Activated CD4-positive, alpha-beta T cell treated with anti-CD3 and anti-CD28 coated beads for 24 hours (primary cell): ENCODE results near the gene MRPS18B.

Source experiments
- DNase-seq, 2 donors: peaks; one replicate each; pipeline ENCODE4 v3.0.0-alpha.2; 2020; ENCODE audit warnings: low read depth in 2 of 2

The MRPS18B gene

GRCh38 chr6:30603961-30604360 is 13.7 kb upstream of the MRPS18B start:
- DNase-seq, result no peak

- no peak for DNase-seq
Observed at GRCh38 chr6:30610065-30610464, 7.6 kb upstream of the MRPS18B start.

DNA sequence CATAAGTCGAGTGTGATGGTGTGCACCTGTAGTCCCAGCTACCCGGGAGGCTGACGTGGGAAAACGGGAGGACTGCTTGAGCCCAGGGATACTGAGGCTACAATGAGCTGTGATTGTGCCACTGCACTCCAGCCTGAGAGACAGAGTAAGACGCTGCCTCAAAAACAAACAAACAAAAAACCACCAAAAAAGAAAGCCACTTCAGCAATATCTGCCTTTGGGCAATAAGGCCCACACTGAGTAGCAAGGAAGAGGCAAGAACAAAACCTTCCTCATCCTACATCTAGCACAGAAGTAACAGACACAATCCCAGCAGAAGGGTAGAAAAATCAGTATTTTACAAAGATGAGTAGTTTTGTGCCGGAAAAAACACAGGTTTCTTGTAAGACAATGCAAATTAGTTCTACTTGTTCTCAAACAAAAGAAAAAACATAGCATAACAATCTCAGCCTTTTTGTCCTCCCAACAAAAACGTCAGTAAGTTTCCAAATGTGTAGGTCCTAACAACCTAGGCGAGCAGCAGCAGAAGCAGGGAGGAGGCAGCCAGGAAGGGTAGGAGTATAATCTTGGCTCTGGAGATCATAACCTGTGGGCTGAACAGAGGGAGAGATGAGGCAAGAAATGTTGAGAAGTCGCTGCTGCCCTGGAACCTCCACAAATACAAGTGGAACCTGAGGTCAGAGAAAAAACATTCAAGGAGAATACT is 6.3 kb upstream of the MRPS18B start:
- DNase-seq, result no peak

GRCh38 chr6:30611856-30612194 is 5.8 kb upstream of the MRPS18B start:
- DNase-seq, result no peak

DNA sequence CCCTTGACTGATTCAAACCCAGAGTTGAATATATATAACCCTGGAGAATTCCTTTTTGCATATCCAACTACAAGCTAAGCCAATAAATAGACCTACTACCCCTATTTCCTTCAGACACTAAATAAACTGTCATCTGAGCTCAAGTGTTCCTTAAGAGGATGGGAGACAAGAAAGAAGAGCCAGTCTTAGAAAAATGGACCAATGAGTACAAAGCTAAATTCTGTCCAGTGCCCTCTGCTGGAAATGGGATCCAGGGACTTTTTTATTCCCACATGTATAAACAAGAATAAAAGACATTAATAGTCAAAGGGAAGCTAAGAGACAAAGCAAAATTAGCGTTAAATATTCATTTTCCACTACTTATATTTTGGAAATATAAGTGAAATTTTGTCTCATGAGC is 5.4 kb upstream of the MRPS18B start:
- DNase-seq, result no peak

GRCh38 chr6:30612687-30613248 is 4.9 kb upstream of the MRPS18B start:
- DNase-seq, result no peak

DNA sequence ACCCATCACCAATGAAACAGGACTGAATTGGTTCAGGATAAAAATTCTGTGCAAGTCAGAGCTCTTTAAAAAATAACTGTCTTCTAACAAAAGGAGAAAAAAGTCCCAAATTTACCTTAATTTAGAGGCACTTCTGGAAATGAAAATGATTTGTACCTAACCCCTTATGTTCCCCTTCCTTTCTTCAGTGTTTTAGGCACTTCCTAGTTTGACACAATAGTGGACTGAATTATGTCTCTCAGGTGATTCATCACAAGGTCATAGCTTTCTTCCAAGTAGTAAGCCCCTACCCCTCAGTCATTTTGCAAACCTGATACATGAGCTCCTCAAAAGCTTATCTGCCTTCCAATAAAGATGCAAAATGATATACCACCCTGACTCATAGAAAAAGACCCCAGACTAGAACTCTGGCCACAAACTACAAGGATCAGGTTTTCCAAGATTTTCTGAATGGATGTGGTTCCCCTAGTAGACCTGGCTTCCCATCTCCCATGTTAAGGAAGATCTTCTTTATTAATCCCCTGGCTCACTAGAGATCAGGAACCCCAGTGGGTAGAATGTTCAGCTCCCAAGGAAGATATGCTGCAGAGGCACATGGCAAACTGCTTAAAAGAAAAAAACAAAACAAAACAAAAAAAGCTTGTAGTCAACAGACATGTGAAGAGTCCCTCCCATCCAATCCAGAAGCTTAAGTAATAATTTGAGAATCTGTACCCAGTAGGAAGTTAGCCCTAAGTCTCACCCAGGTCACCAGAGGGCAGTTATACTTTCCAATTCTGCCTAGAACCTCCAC is 4.2 kb upstream of the MRPS18B start:
- DNase-seq, result no peak

- no peak for DNase-seq
Observed at GRCh38 chr6:30614044-30614842, 3.4 kb upstream of the MRPS18B start.

- DNase-seq, result peak; percentile 59 to 76
Observed at GRCh38 chr6:30614843-30615218, 2.8 kb upstream of the MRPS18B start.

DNA sequence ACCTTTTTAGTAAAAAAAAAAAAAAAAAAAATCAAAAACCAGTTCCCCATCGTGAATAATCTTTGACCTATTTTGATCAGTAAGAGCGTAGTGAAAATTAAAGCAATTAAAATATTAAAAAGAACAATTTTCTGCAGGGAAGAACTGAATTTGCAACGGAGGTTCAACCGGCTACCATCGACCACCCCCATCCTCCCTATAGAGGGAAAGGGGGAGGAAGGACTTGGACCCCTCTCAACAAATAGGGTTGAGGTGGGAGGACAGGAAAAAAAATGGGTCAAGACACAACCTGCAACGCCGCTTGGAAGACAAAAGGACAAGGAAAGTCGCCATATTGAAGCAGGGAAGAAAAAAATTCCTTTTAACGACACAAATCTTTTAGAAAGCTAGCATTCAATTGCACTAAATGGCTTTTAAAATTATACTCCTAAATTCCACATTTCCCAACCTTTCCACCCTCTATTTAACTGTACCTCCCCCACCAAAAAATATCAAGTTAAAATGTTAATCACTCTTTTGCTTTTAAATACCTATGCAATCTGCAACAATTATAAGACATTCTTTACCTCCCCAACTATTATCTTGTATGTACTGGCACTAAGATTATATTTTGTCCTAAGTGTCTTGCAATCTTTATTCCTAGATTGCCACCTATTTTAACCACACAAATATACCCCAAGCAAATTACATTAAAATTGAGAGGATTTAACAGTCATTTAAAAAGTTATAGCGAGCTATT is 2.3 kb upstream of the MRPS18B start:
- DNase-seq, result no peak

- no peak for DNase-seq
Observed at GRCh38 chr6:30615958-30616810, 1.5 kb upstream of the MRPS18B start.

DNA sequence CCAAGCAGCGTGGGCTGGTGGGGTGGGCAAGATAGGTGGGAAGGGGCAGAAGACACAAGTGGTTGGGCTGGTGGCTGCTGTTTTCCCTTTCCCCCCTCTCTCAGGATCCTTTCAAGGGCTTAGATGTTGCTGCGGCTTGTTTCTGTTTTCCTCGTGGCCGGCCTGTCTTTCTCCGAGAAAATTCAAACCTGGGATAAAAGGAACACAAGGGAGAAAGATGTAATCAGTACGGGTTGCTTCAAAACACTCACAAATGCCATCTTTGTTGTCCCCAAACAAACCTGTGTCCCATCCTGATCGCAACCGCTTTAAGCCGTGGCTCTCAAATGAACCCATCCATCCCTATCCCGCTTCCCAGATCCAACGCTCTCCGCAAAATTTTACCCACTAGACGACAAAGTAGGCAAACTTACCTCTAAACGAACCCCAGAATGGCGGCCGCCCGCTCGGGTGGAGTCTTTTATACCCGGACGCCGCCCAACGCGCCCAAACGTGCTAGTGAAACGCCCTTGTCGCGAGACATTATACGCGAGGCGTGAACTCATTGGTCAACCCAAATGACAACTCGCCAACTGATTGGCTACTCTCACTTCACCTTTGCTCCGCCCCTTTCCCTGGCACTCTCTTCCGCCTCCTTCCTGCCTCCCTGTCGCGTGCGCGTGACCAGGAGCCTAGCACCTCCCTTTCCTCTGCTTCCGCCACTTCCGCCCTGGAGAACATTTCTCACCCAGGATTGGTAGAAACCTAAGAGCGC is 652 bp upstream of the MRPS18B start, which contains the start of gene PPP1R10:
PPP1R10 (minus strand) TSS at position 433 of the 754 bp plus-strand sequence. CDS start 7,299 bp downstream, outside the sequence.
- peak; percentile 92 to 98 for DNase-seq

DNA sequence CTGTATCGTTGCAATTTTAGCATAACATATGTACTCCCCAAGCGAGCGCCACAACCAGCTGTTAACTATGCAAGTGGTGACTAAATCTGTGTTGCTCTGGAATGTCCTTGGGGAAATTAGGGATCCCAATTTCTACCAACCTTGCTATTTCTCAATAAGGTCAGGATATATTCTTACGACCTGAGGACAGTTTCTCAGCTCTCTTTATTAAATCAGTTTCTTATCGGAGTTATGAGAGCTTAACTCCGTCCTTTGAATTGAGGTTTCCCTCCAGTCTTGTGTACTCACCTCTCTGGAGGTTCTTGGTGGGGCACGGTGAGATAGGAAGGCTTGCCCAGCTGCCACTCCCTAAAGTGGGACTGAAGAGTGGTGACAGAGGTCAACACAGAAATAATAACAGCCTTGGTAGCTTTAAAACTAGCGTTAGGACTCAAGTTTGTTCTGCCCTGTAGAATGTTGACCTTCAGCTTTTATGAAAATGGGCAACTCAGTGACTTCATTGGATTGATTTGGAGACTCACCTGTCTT is 694 bp downstream of the MRPS18B start:
- DNase-seq, result no peak

GRCh38 chr6:30619561-30619960 is 1.9 kb downstream of the MRPS18B start:
- no peak for DNase-seq

DNA sequence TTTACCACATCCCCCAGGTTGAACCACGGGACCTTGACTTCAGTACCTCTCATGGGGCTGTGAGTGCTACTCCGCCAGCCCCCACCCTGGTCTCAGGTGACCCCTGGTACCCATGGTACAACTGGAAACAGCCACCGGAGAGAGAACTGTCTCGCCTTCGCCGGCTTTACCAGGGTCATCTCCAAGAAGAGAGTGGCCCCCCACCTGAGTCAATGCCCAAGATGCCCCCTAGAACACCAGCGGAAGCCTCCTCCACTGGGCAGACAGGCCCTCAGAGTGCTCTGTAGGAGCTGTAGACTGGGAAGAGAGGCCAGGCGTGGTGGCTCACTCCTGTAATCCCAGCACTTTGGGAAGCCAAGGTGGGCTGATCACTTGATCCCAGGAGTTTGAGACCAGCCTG is 7.9 kb downstream of the MRPS18B start:
- DNase-seq, result no peak

DNA sequence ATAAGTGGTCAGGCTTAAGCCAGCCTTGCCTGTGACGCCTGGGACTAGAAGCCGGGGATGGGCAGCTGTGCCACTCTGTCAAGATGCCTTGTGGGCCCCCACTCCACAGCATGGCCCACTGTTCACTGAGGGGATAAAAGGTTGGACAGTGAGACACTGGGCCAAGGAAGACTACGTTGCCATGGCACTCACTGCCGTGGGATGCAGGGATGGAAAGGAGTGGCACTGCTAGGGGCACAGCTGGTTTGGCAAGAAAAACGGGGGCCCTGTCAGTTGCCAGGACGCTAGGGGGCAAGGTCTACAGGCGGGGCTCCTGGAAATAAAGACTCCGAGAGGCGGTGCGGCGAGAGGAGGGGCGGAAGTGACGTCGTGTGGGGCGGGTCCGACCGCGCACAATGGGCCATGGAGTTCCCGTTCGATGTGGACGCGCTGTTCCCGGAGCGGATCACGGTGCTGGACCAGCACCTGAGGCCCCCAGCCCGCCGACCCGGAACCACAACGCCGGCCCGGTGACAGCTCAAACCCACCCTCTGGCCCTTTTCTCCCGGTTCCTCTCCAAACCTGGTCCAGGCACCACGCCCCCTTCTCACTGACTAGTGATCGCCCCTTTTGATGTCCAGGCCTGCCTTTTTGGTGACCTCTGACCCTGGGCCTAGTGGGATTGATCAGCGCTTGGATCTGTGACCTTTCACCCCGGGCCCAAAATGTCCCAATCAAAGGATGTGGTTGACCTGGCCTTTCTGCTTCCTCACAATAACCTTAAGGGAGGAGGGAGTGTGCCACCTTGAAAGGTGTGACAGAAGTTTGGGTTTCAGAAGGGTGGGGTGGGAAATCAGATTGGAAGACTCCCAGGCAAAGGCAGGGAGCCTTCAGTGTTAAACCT is 9.1 kb downstream of the MRPS18B start, which contains the start of gene ATAT1:
ATAT1 (plus strand) TSS at position 391 of the 883 bp plus-strand sequence.
- DNase-seq, result peak; percentile 84

DNA sequence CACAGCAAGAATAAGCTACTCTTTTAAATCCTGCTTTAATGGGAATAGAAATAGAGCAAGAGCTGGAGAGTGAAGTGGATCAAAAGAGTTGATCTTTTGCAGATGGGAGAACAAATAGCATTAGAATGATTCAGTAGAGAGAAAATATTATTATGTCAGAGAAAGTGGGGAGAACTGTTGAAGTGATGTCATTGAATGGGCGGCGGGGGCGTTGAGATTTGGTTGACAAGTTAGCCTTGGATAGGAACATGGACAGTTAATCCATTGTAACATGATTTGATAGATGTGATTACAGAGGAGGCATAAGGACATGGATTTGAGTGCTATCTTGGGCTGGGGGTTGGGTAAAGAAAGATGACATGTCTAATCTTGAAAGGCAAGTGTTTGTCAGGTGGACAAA is 18.2 kb downstream of the MRPS18B start:
- no peak for DNase-seq

GRCh38 chr6:30640481-30640880 is 22.8 kb downstream of the MRPS18B start:
- DNase-seq, result no peak
